GM12873 (cell line): ENCODE results near the gene TMEM145.

Experiments
- TF ChIP-seq, protein P1 (sequence below): IDR thresholded peaks from 2 replicates; pipeline ENCODE4 v1.5.1; 2012; ENCODE audit warnings: low read depth, mild to moderate bottlenecking, moderate library complexity, low read length, control low read depth; ENCODE audit not compliant: insufficient read depth; ENCODE audit errors: missing control alignments

Gene TMEM145

DNA sequence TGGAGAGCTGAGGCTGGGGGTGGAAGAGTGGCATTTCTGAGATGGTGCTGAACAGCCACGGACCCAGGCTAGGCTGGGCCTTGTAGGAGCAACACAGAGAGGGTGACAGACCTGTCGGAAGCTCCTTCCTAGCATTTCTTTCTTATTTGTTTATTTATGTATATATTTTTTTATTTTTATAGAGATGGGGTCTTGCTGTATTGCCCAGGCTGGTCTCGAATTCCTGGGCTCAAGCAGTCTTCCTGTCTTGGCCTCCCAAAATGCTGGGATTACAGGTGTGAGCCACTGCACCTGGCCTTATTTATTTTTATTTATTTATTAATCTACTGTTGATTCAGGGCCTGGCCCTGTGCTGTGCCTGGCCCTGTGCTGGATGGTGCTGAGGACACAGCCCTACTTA lies 37.6 kb upstream of the TMEM145 start:
- TF ChIP-seq, protein P1, sequence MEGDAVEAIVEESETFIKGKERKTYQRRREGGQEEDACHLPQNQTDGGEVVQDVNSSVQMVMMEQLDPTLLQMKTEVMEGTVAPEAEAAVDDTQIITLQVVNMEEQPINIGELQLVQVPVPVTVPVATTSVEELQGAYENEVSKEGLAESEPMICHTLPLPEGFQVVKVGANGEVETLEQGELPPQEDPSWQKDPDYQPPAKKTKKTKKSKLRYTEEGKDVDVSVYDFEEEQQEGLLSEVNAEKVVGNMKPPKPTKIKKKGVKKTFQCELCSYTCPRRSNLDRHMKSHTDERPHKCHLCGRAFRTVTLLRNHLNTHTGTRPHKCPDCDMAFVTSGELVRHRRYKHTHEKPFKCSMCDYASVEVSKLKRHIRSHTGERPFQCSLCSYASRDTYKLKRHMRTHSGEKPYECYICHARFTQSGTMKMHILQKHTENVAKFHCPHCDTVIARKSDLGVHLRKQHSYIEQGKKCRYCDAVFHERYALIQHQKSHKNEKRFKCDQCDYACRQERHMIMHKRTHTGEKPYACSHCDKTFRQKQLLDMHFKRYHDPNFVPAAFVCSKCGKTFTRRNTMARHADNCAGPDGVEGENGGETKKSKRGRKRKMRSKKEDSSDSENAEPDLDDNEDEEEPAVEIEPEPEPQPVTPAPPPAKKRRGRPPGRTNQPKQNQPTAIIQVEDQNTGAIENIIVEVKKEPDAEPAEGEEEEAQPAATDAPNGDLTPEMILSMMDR = no peak

DNA sequence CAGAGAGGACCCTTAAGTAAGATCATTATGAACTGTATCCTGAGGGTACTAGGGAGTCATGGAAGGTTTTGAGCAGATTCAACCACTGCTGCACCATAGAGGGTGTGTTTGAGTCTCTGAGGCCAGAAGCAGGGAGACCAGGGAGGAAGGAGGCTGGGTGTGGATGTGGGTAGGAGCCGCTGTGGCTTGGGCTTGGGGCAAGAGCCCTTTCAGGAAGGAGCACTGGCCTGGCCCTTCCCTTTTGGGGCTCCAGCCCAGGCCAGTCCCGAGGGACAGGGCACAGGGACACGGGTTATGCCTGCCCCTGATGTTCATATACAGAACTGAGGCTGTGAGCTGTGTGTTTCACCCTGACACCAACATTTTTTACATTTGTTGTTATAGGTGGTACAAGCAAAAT lies 36.8 kb upstream of the TMEM145 start:
- TF ChIP-seq, protein P1 = no peak

DNA sequence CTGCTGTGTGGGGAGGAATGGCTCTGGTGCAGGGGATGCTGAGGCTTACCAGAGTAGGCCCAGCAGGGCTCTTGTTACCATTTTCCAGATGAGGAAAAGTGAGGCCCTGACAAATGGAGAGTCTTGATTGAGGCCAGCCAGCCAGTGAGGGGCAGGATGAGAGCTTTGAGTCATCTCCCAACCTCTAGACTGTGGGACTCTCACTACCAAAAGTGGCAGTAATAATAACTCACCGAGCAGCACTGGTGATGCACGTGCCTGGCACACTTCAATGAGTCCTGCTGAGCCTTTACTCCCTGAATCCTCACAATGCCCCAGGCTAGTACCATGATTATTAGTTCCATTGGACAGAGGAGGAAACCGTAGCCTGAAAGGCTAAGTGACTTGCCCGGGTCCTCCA lies 36.3 kb upstream of the TMEM145 start:
- TF ChIP-seq, protein P1 = no peak

DNA sequence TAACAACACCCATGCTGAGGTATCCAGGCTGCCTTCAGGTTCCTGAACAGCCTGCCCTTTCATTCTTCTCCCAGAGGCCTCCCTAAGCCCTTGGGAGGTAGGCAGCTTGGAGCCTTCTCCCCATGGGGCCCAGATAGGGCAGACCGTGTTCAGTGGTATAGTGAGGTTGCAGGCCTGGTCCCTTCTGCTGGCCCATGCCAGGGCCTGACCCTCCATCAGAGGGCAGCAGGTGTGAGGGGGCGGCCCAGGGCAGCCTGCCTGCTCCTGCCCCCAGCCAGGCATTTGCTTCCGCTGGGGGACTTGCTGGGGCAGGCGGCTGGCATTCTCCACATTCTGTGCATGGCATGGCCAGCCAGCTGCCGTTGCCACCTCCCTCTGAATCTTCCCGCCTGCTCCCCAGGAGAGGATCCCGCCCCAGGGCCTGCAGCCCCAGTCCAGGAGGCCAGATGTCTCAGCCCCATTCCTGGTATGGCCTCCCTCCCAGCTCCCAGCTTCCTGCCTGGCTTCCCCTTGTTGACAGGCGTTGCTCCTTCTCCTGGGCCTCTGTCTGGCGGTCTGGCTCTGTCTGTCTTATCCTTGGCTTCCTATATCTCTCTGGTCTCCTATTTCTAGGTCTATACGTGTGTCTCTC lies 35.2 kb upstream of the TMEM145 start:
- TF ChIP-seq, protein P1 = no peak

DNA sequence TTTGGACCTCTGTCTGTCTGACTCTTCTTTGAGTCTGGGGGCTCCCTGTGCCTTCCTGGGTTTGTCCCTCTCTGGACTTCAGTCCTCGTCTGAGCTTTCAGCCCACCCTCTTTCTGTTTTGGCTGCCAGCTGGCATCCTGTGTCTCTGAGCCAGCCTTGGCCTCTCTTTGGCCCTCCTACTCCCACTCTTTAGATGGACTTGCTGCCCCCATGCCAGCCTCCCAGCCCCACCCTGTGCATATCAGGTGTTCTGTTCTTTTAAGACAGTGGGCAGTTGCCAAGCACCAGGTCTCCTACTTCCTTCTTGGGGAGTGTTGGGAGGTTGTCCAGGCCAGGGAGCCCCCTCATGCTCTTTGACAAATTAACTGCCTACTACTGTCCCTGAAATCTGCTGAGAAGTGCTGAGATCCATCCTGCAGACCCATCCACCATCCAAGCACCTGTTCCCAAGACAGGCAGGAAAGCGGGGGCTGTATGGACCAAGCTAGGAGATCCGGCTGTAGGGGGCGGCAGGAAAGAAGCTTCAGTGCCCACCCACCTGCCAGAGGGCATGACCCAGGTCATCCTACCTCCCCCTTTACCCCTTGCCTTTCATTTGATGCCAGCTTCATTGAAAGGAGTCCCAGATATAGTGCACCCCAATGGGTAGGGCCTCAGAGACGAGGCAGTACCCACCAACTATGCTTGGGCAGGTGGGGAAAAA lies 34.5 kb upstream of the TMEM145 start:
- TF ChIP-seq, protein P1 = no peak

DNA sequence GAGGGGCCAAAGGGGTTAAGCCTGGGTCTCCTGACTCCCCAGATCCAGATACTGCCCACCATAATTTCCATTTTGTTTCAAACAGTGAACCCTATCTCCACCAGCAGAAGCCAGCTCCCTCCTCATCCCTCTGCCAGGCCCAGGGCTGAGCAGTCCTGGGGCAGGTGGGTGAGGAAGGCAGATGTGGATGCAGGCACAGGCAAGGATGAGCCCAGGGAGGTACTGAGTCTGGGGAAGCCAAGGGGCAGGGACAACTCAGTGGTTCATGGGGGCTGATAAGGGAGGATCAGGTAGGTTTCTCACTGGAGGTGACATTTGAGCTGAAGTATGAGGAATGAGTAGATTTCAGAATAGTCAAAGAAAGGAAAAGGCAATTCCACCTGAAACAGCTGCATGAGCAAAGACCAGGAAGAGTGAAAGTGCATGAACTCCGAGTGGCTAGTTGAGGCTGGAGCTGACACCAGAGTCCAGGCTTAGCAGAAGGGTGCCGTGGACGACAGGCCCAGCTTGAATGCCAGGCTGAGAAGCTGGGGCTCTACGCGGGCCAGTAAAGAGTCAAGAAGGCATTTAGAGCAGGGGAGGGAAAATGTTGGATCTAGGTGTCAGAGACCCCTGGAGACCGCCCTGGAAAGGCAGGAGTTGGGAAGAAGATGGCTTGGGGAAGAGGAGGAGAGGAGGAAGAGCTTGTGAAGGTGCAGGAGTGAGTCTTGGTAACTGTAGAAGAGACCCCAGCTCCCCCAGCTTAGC lies 33.8 kb upstream of the TMEM145 start:
- TF ChIP-seq, protein P1 = no peak

DNA sequence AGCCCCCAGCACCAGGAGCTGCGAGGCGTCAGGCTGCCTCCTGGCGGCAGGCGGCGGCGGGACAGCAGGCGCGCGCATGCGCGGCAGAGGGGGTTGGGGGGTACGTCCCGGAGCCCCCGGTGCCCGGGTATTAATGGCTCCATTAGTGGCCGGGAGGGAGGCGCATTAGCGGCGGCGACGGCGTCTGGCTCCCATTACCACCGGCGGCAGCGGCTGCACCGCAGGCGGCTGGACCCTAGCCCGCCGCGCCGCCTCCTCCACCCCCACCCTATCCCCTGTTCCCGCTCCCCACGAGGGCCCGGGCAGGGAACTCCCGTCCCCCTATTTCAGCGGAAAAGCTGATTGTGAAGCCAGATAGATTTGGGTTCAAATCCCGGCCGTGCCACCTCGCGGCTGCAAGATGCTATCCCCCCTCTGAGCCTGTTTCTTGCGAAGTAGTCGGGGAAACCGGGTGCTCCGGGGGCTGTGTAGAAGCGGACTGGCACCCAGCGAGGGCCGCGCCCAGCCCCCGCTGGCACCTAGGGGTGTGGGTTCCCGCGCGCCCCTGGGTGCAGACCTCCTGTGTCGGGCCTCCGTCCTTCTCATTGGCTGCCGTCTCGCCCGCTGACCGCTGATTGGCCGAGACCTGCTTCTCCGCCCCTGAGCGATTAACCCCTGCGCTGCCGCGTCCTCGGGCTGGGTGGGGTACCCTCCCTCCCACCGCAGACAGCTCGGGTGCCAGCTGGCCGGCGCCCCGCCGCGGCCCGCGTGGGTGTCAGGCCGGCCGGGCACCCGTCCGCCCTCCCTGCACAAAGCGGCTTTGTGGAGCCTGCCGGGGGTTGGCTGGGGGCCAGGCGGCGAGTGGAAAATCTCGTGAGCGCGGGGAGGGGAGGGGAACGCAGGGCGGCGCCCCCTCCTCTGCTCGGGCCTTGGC lies 33.0 kb upstream of the TMEM145 start:
- TF ChIP-seq, protein P1 = peak; percentile 95
